ENCODE results near the gene SMARCAL1.

- TF ChIP-seq CTCF (IDR thresholded peaks at IDR 0.05; ENCODE audit: poor library complexity, severe bottlenecking) (no peak), TAF1 (IDR thresholded peaks at IDR 0.05; ENCODE audit: low read depth) (no peak), POLR2AphosphoS5 (IDR thresholded peaks at IDR 0.05) (no peak), RAD21 (conservative IDR thresholded peaks at IDR 0.05) (no peak), EP300 (conservative IDR thresholded peaks at IDR 0.05; ENCODE audit: poor library complexity, severe bottlenecking) (no peak), EZH2 (IDR thresholded peaks at IDR 0.05; ENCODE audit: borderline replicate concordance, insufficient read depth, low read length, poor library complexity, severe bottlenecking) (no peak)
These were observed 74.0 kb downstream of the SMARCAL1 start for GRCh38 chr2:216486271-216486670.

Data from neural cell (in vitro differentiated cells).